Measurements from ENCODE around the gene TMOD2.

The TMOD2 gene

DNA sequence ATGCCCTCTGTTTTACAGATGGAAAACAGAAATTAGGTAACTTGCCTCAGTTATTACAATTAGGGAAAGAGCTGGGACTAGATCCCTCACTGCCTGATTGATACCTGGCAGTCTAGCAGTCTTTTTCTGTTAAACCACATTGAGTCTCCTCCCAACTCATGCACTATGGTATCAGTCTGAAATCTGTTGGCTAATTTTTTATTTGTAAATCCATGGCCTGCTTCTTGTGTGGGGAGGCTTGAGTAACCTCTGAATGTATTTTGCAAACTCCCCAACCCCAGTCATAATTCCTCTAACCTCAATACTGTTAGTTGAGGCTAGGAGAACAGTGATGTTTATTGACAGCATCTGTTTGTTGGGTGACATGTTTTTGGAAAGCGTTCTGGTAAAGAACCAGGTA, 113.9 kb downstream of the TMOD2 start:
- ChIA-PET CTCF (interaction anchor here (1.3 to 2.5 kb wide), 4 partner anchors 9 to 24 kb away, joined by 4 to 9 read pairs (median 4); no protein-coding TSS in a partner anchor), POLR2A (no interaction called here)
- TF ChIP-seq, protein P1, sequence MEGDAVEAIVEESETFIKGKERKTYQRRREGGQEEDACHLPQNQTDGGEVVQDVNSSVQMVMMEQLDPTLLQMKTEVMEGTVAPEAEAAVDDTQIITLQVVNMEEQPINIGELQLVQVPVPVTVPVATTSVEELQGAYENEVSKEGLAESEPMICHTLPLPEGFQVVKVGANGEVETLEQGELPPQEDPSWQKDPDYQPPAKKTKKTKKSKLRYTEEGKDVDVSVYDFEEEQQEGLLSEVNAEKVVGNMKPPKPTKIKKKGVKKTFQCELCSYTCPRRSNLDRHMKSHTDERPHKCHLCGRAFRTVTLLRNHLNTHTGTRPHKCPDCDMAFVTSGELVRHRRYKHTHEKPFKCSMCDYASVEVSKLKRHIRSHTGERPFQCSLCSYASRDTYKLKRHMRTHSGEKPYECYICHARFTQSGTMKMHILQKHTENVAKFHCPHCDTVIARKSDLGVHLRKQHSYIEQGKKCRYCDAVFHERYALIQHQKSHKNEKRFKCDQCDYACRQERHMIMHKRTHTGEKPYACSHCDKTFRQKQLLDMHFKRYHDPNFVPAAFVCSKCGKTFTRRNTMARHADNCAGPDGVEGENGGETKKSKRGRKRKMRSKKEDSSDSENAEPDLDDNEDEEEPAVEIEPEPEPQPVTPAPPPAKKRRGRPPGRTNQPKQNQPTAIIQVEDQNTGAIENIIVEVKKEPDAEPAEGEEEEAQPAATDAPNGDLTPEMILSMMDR (IDR thresholded peaks at IDR 0.05; ENCODE audit: control extremely low read depth, extremely low read depth, low read depth, missing control alignments): no peak
- no peak for DNase-seq (ENCODE audit: extremely low spot score)

Data from GM10248 (cell line).